ENCODE measurements around the gene ATOH1.

The ATOH1 gene

GRCh38 chr4:93828332-93828994, at the start of gene ATOH1:
TSS of gene ATOH1 (plus strand) at chr4:93828753. CDS start at chr4:93828927, 174 bp downstream.
- DNase-seq, result no peak

GRCh38 chr4:93779228-93779627, 49.3 kb upstream of the ATOH1 start:
- DNase-seq, result no peak

GRCh38 chr4:93780080-93780479, 48.5 kb upstream of the ATOH1 start:
- no peak for DNase-seq

- DNase-seq, result no peak
These were observed 47.4 kb upstream of the ATOH1 start for GRCh38 chr4:93781198-93781597.

GRCh38 chr4:93786149-93786548, 42.4 kb upstream of the ATOH1 start:
- no peak for DNase-seq

GRCh38 chr4:93788712-93789111, 39.8 kb upstream of the ATOH1 start:
- no peak for DNase-seq

GRCh38 chr4:93791570-93792195, 36.9 kb upstream of the ATOH1 start:
- DNase-seq, result peak in 1 of 2 experiments; percentile 4

GRCh38 chr4:93802045-93802444, 26.5 kb upstream of the ATOH1 start:
- no peak for DNase-seq

GRCh38 chr4:93809773-93810172, 18.8 kb upstream of the ATOH1 start:
- DNase-seq, result no peak

GRCh38 chr4:93810340-93810992, 18.1 kb upstream of the ATOH1 start:
- DNase-seq, result no peak

GRCh38 chr4:93813092-93813491, 15.5 kb upstream of the ATOH1 start:
- DNase-seq, result no peak

- DNase-seq, result no peak
These were observed 14.4 kb upstream of the ATOH1 start for GRCh38 chr4:93814141-93814540.

- no peak for DNase-seq
These were observed 13.8 kb upstream of the ATOH1 start for GRCh38 chr4:93814722-93815121.

GRCh38 chr4:93825551-93826216, 2.9 kb upstream of the ATOH1 start:
- no peak for DNase-seq

GRCh38 chr4:93827272-93827947, 1.1 kb upstream of the ATOH1 start:
- DNase-seq, result no peak

GRCh38 chr4:93828995-93829819, 654 bp downstream of the ATOH1 start:
- DNase-seq, result no peak

GRCh38 chr4:93829820-93830687, 1.5 kb downstream of the ATOH1 start:
- no peak for DNase-seq

GRCh38 chr4:93831716-93832496, 3.4 kb downstream of the ATOH1 start:
- DNase-seq, result no peak

GRCh38 chr4:93834249-93835066, 5.9 kb downstream of the ATOH1 start:
- DNase-seq, result no peak
